SK-N-SH (cell line): Measurements from ENCODE around the gene PREPL. TPM values are rescaled to one million over a fixed set of nuclear protein-coding genes. Genes with fewer than 3 reads are reported as not detected.

Experiments used
- CTCF ChIA-PET: fragments of 300-600, 350-600 bp; formaldehyde crosslinking; extraction: SDS; loops from one replicate; lab custom pipeline; 2021; lab: Yijun Ruan, JAX
- POLR2A ChIA-PET: fragments of 350-600 bp; sonication (Branson Sonifier 250); formaldehyde crosslinking; extraction: SDS; loops from one replicate; lab custom pipeline; 2020; ENCODE audit warnings: antibody characterized with exemption, inconsistent platforms; lab: Yijun Ruan, JAX
- DNase-seq: peaks from one replicate; pipeline ENCODE4 v3.0.0; 2012
- H2AFZ ChIP-seq: fragments of 200-600 bp; sonication (generic); 2 replicates; pipeline ENCODE4 v1.8.1; 2016; ENCODE audit warnings: antibody characterized with exemption, mild to moderate bottlenecking, low read depth
- H3F3A ChIP-seq: fragments of 200-600 bp; sonication (generic); replicated peaks from 2 replicates; pipeline ENCODE3; 2016; ENCODE audit warnings: antibody characterized with exemption, mild to moderate bottlenecking; ENCODE audit not compliant: insufficient read depth
- H3K27ac ChIP-seq, 2 experiments: fragments of 200-500 bp in 1 of 2; fragments of 200-600 bp in 1 of 2; sonication (Bioruptor generic) in 1 of 2; sonication (generic), shearing (Covaris generic) in 1 of 2; 2 replicates each; pipeline versions ENCODE4 v1.5.1 to v1.6.1; 2014 to 2016; ENCODE audit warnings: low read depth in 2 of 2, inconsistent platforms in 1 of 2, low read length in 1 of 2, mild to moderate bottlenecking in 1 of 2, mixed read lengths in 1 of 2
- H3K27me3 ChIP-seq: fragments of 200-600 bp; sonication (generic), shearing (Covaris generic); 2 replicates; pipeline ENCODE4 v1.6.1; 2016; ENCODE audit warnings: mixed run types; ENCODE audit not compliant: insufficient read depth
- H3K36me3 ChIP-seq, 2 experiments: fragments of 200-500 bp in 1 of 2; fragments of 200-600 bp in 1 of 2; sonication (Bioruptor generic) in 1 of 2; sonication (generic) in 1 of 2; replicated peaks in 1 of 2; 2 replicates each; pipeline versions ENCODE3 to v1.5.1; 2014 to 2016; ENCODE audit warnings: low read length in 1 of 2, mild to moderate bottlenecking in 1 of 2; ENCODE audit not compliant: insufficient read depth in 2 of 2, control insufficient read depth in 1 of 2
- H3K4me1 ChIP-seq, 2 experiments: fragments of 200-500 bp in 1 of 2; fragments of 200-600 bp in 1 of 2; sonication (Bioruptor generic) in 1 of 2; sonication (generic), shearing (Covaris generic) in 1 of 2; 2 replicates each; pipeline versions ENCODE4 v1.5.1 to v1.6.1; 2014 to 2016; ENCODE audit warnings: low read depth in 1 of 2, low read length in 1 of 2, mixed run types in 1 of 2; ENCODE audit not compliant: insufficient read depth in 2 of 2, control insufficient read depth in 1 of 2
- H3K4me2 ChIP-seq: fragments of 200-600 bp; sonication (generic), shearing (Covaris generic); 2 replicates; pipeline ENCODE4 v1.6.1; 2017; ENCODE audit warnings: mixed run types
- H3K4me3 ChIP-seq, 2 experiments: fragments of 200-500 bp in 1 of 2; fragments of 200-600 bp in 1 of 2; sonication (Bioruptor generic) in 1 of 2; sonication (generic), shearing (Covaris generic) in 1 of 2; 2 replicates each; pipeline versions ENCODE4 v1.5.1 to v1.8.1; 2014 to 2016; ENCODE audit warnings: low read depth in 2 of 2, inconsistent platforms in 1 of 2, low read length in 1 of 2, mild to moderate bottlenecking in 1 of 2, mixed read lengths in 1 of 2, moderate library complexity in 1 of 2
- H3K79me2 ChIP-seq: fragments of 200-600 bp; sonication (generic); 2 replicates; pipeline ENCODE4 v1.8.1; 2017; ENCODE audit warnings: mild to moderate bottlenecking; ENCODE audit not compliant: insufficient read depth
- H3K9ac ChIP-seq: fragments of 200-600 bp; sonication (generic); 2 replicates; pipeline ENCODE4 v1.6.1; 2017; ENCODE audit warnings: mixed run types
- H3K9me2 ChIP-seq: fragments of 200-600 bp; sonication (generic); 2 replicates; pipeline ENCODE4 v1.6.1; 2017; ENCODE audit warnings: mixed run types
- H3K9me3 ChIP-seq: fragments of 200-600 bp; sonication (generic); 2 replicates; pipeline ENCODE4 v1.6.1; 2017; ENCODE audit warnings: mixed run types, mild to moderate bottlenecking, moderate library complexity
- H4K20me1 ChIP-seq: fragments of 200-600 bp; sonication (generic); 2 replicates; pipeline ENCODE4 v1.6.1; 2017; ENCODE audit warnings: mild to moderate bottlenecking, mixed run types; ENCODE audit not compliant: insufficient read depth
- CHD2 ChIP-seq: fragments of 150-350 bp; IDR thresholded peaks from 2 replicates; pipeline ENCODE4 v1.6.1; 2018; ENCODE audit warnings: low read length; ENCODE audit not compliant: partially characterized antibody
- CTCF ChIP-seq: fragments of 200-600 bp; sonication (generic); IDR thresholded peaks from 2 replicates; pipeline ENCODE4 v1.6.1; 2017; ENCODE audit warnings: antibody characterized with exemption, mild to moderate bottlenecking, moderate library complexity
- EZH2phosphoT487 ChIP-seq: fragments of 200-600 bp; sonication (generic); IDR thresholded peaks from 2 replicates; pipeline ENCODE4 v1.6.1; 2017; ENCODE audit warnings: low read depth, mixed run types, mild to moderate bottlenecking, antibody characterized with exemption, moderate library complexity, borderline replicate concordance
- FOSL2 ChIP-seq: IDR thresholded peaks from 2 replicates; pipeline ENCODE4 v1.4.0; 2012; ENCODE audit warnings: low read depth, mild to moderate bottlenecking, moderate library complexity, borderline replicate concordance
- GABPA ChIP-seq: IDR thresholded peaks from 2 replicates; pipeline ENCODE4 v1.4.0; 2012; ENCODE audit warnings: low read depth, mild to moderate bottlenecking
- GATA2 ChIP-seq: sonication (generic); formaldehyde crosslinking; IDR thresholded peaks from 2 replicates; pipeline ENCODE4 v1.5.0; 2020; ENCODE audit warnings: mild to moderate bottlenecking, missing genetic modification reagents
- JUND ChIP-seq: IDR thresholded peaks from 2 replicates; pipeline ENCODE4 v1.4.0; 2012
- MEF2A ChIP-seq: IDR thresholded peaks from 2 replicates; pipeline ENCODE4 v1.4.0; 2012; ENCODE audit warnings: low read depth, borderline replicate concordance
- MXI1 ChIP-seq: IDR thresholded peaks from 2 replicates; pipeline ENCODE4 v1.6.1; 2012; ENCODE audit warnings: mild to moderate bottlenecking, low read depth, low read length, improper control_type of control experiment
- NFIC ChIP-seq: IDR thresholded peaks from 2 replicates; pipeline ENCODE4 v1.4.0; 2012; ENCODE audit warnings: borderline replicate concordance
- NRF1 ChIP-seq: IDR thresholded peaks from 2 replicates; pipeline ENCODE4 v1.6.1; 2012; ENCODE audit warnings: low read depth, mild to moderate bottlenecking, low read length
- POLR2AphosphoS5 ChIP-seq: IDR thresholded peaks from 2 replicates; pipeline ENCODE4 v1.6.1; 2012; ENCODE audit warnings: low read depth, low read length
- RAD21 ChIP-seq: IDR thresholded peaks from 2 replicates; pipeline ENCODE4 v1.6.1; 2012; ENCODE audit warnings: mild to moderate bottlenecking, low read length
- RCOR1 ChIP-seq: fragments of 150-350 bp; IDR thresholded peaks from 2 replicates; pipeline ENCODE4 v1.6.1; 2017; ENCODE audit warnings: antibody characterized with exemption, low read length
- TCF12 ChIP-seq: IDR thresholded peaks from 2 replicates; pipeline ENCODE4 v1.4.0; 2012
- USF1 ChIP-seq: IDR thresholded peaks from 2 replicates; pipeline ENCODE4 v1.4.0; 2012; ENCODE audit warnings: low read depth, borderline replicate concordance
- YY1 ChIP-seq: IDR thresholded peaks from 2 replicates; pipeline ENCODE4 v1.4.0; 2012; ENCODE audit warnings: low read depth, mild to moderate bottlenecking
- WGBS: methylation state at CpG from one replicate; pipeline ENCODE4 v1.1.6; 2017; ENCODE audit warnings: low lambda C conversion rate; 5-methylcytosine and 5-hydroxymethylcytosine counted together
- polyA plus RNA-seq, 3 experiments: library from polyadenylated mRNA; depleted of rRNA; stranded (reverse); fragments of >200 nt; gene quantifications; 2 replicates each; pipeline ENCODE4 v1.2.3, GENCODE V29; 2012
- TF ChIP-seq, protein P1 (sequence below): IDR thresholded peaks from 2 replicates; pipeline ENCODE4; 2012

PREPL gene
- polyA plus RNA-seq, 1 of the 3 experiments (the other 2 are of a cell fraction), result 22.6 TPM

GRCh38 chr2:44291281-44292248, 69.7 kb downstream of the PREPL start (continued):
- no peak for TF ChIP-seq USF1
- TF ChIP-seq POLR2AphosphoS5, result peak; percentile 37; the same call in 1 of the 2 replicates
- no peak for TF ChIP-seq YY1
- no peak for TF ChIP-seq MEF2A
- peak; percentile 91 for TF ChIP-seq RAD21
- peak; percentile 37; the same call in 1 of the 2 replicates for TF ChIP-seq MXI1
- TF ChIP-seq GABPA, result no peak
- TF ChIP-seq CHD2, result no peak
- TF ChIP-seq, protein P1, sequence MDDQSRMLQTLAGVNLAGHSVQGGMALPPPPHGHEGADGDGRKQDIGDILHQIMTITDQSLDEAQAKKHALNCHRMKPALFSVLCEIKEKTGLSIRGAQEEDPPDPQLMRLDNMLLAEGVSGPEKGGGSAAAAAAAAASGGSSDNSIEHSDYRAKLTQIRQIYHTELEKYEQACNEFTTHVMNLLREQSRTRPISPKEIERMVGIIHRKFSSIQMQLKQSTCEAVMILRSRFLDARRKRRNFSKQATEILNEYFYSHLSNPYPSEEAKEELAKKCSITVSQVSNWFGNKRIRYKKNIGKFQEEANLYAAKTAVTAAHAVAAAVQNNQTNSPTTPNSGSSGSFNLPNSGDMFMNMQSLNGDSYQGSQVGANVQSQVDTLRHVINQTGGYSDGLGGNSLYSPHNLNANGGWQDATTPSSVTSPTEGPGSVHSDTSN, result peak; percentile 83
- TF ChIP-seq JUND, result peak; percentile 71
- no peak for TF ChIP-seq EZH2phosphoT487
- no peak for TF ChIP-seq RCOR1

- CTCF ChIA-PET, result interaction anchor here (2.1 kb wide), 1 partner anchor 202 kb away, joined by 14 read pairs; no protein-coding TSS in a partner anchor
- DNase-seq, result no peak
Observed at GRCh38 chr2:44290261-44290660, 71.0 kb downstream of the PREPL start.

More at GRCh38 chr2:44290261-44290660, 71.0 kb downstream of the PREPL start:
- no peaks in the 10 kb centered on the region for H3K9me3 ChIP-seq
- POLR2A ChIA-PET, result no interaction called here
- peaks cover 6 to 15% of the 10 kb centered on the region in 2 experiments; a peak in 2 of 4 replicates for H3K4me1 ChIP-seq
- no peaks in the 10 kb centered on the region for H4K20me1 ChIP-seq
- peaks cover 19% of the 10 kb centered on the region for H3F3A ChIP-seq
- no peaks in the 10 kb centered on the region for H3K36me3 ChIP-seq
- no peak overlapping the region for H3K4me3 ChIP-seq
- H3K9me2 ChIP-seq, result no peaks in the 10 kb centered on the region
- no peak overlapping the region for H3K27ac ChIP-seq
- H3K27me3 ChIP-seq, result no peaks in the 10 kb centered on the region
- no peak overlapping the region for H3K4me2 ChIP-seq
- H3K79me2 ChIP-seq, result no peaks in the 10 kb centered on the region
- 81% methylated on average over 4 of the region's 4 CpGs for WGBS
- no peak overlapping the region for H2AFZ ChIP-seq
- H3K9ac ChIP-seq, result no peak overlapping the region
- TF ChIP-seq MXI1, result no peak
- TF ChIP-seq NRF1, result no peak
- TF ChIP-seq MEF2A, result no peak
- no peak for TF ChIP-seq RCOR1
- TF ChIP-seq FOSL2, result no peak
- TF ChIP-seq CTCF, result no peak
- no peak for TF ChIP-seq YY1
- no peak for TF ChIP-seq TCF12
- TF ChIP-seq GATA2 (CRISPR knock-in tag), result no peak
- TF ChIP-seq USF1, result no peak
- TF ChIP-seq NFIC, result no peak
